ENCODE measurements around the gene SAMHD1. TPM values are rescaled to one million over a fixed set of nuclear protein-coding genes. Genes with fewer than 3 reads are reported as not detected.
A peak's percentile ranks its signal among the peaks of the same experiment; 100 is the strongest.

SAMHD1 gene
- total RNA-seq, 5 donors from 2014 or later (not counting 1 experiment from before 2014, with no cell fraction given) = 218 to 437 (median 244) TPM

DNA sequence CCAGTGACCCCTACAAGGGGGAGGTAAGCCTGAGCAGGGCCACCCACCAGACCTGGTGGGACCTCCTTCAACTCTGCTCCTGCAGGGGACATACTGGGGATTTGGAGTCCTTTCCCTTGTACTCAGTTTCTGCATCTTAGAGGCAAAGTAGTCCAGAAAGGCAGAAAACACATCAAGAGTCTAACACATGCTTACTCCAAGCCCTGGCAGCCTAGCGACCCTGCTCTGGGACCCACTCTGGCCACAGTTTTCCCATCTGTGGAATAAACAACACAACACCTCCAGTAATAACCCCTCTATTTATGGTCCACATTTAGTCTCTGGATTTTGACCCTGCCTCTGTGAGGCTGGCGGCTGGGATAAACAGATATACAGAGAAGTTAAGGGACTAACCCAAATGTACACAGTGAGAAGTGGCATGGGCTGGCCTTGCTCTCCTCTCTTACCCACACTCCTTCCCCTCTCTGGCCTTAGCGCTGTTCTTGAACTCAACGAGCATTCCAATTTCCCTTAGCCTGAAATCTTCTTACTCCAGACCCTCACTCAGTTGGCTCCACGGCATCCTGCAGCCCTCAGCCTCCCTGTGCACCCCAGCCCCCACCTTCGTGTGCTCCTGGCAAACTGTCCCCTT, 91.7 kb downstream of the SAMHD1 start:
- H3K27ac Mint-ChIP-seq = no peak overlapping the region

DNA sequence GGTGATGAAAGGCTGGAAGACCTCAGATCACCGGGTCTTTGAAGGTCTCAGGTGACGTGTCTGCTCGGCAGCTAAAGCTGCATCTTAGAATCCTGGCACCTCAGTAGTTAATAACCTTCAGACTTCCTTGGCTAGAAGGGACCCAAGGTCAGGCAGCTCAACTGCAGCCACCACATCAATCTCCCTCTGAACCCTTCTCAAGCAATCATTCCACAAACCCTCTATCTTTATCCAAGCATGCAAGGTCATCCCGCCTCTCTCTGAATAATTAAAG, 92.3 kb downstream of the SAMHD1 start:
- Histone ChIP-seq H3K27ac (ENCODE audit: low read length) (no peak overlapping the region), H3K4me1 (ENCODE audit: control insufficient read depth in 1 of 2, extremely low read depth in 1 of 2, insufficient read depth in 2 of 2, low read length in 2 of 2) (peaks cover 6 to 27% of the 10 kb centered on the region in 2 experiments), H3K9me3 (no peaks in the 10 kb centered on the region), H3K27me3 (replicated peaks in 1 of 2; ENCODE audit: control insufficient read depth in 2 of 2, extremely low read depth in 1 of 2, insufficient read depth in 2 of 2, low read length in 1 of 2) (peaks cover 0 to 26% of the 10 kb centered on the region in 2 experiments), H3K36me3 (ENCODE audit: control insufficient read depth in 2 of 2, extremely low read depth in 1 of 2, insufficient read depth in 1 of 2, low read length in 1 of 2) (peaks cover 0 to under 1% of the 10 kb centered on the region in 2 donors), H3K4me3 (ENCODE audit: control insufficient read depth in 1 of 2, extremely low read depth in 1 of 2, low read length in 1 of 2) (no peak overlapping the region)
- POLR2A ChIA-PET = no interaction called here
- Mint-ChIP-seq H3K4me1 (peaks cover 15 to 31% (median 17%) of the 10 kb centered on the region in 3 donors), H3K9me3 (no peaks in the 10 kb centered on the region), H3K27me3 (peaks cover 3 to 12% of the 10 kb centered on the region in 2 donors), H3K4me3 (no peak overlapping the region), H3K27ac (no peak overlapping the region), H3K36me3 (no peaks in the 10 kb centered on the region)
- WGBS (ENCODE audit: insufficient coverage) = 90% methylated on average over 3 of the region's 4 CpGs
- CTCF ChIA-PET = interaction anchor here in 1 of 2 donors (0.7 kb wide), 1 partner anchor 126 kb away, joined by 4 read pairs; no protein-coding TSS in a partner anchor
- no peak for ATAC-seq (replicated peaks in 1 of 4)
- no peak for DNase-seq

More for the DNA sequence above, 91.7 kb downstream of the SAMHD1 start:
- Mint-ChIP-seq H3K9me3 (no peaks in the 10 kb centered on the region), H3K4me3 (no peak overlapping the region), H3K4me1 (peaks cover 15 to 32% (median 17%) of the 10 kb centered on the region in 3 donors), H3K36me3 (no peaks in the 10 kb centered on the region), H3K27me3 (peaks cover 4 to 18% of the 10 kb centered on the region in 2 donors)
- 93% methylated on average over 4 of the region's 6 CpGs for WGBS (ENCODE audit: insufficient coverage)
- H3K27me3 ChIP-seq (replicated peaks in 1 of 2; ENCODE audit: control insufficient read depth in 2 of 2, extremely low read depth in 1 of 2, insufficient read depth in 2 of 2, low read length in 1 of 2) = peaks cover 0 to 32% of the 10 kb centered on the region in 2 experiments
- H3K27ac ChIP-seq (ENCODE audit: low read length) = no peak overlapping the region
- no peak overlapping the region for H3K4me3 ChIP-seq (ENCODE audit: control insufficient read depth in 1 of 2, extremely low read depth in 1 of 2, low read length in 1 of 2)
- H3K9me3 ChIP-seq = no peaks in the 10 kb centered on the region
- DNase-seq = no peak
- CTCF ChIA-PET = interaction anchor here in 1 of 2 donors (0.6 to 0.7 kb wide), 2 partner anchors 127 to 258 kb away, joined by 3 to 4 read pairs; no protein-coding TSS in a partner anchor
- H3K4me1 ChIP-seq (ENCODE audit: control insufficient read depth in 1 of 2, extremely low read depth in 1 of 2, insufficient read depth in 2 of 2, low read length in 2 of 2) = peaks cover 6 to 33% of the 10 kb centered on the region in 2 experiments
- POLR2A ChIA-PET = no interaction called here
- no peaks in the 10 kb centered on the region for H3K36me3 ChIP-seq (ENCODE audit: control insufficient read depth in 2 of 2, extremely low read depth in 1 of 2, insufficient read depth in 1 of 2, low read length in 1 of 2)
- ATAC-seq (replicated peaks in 1 of 4) = no peak

DNA sequence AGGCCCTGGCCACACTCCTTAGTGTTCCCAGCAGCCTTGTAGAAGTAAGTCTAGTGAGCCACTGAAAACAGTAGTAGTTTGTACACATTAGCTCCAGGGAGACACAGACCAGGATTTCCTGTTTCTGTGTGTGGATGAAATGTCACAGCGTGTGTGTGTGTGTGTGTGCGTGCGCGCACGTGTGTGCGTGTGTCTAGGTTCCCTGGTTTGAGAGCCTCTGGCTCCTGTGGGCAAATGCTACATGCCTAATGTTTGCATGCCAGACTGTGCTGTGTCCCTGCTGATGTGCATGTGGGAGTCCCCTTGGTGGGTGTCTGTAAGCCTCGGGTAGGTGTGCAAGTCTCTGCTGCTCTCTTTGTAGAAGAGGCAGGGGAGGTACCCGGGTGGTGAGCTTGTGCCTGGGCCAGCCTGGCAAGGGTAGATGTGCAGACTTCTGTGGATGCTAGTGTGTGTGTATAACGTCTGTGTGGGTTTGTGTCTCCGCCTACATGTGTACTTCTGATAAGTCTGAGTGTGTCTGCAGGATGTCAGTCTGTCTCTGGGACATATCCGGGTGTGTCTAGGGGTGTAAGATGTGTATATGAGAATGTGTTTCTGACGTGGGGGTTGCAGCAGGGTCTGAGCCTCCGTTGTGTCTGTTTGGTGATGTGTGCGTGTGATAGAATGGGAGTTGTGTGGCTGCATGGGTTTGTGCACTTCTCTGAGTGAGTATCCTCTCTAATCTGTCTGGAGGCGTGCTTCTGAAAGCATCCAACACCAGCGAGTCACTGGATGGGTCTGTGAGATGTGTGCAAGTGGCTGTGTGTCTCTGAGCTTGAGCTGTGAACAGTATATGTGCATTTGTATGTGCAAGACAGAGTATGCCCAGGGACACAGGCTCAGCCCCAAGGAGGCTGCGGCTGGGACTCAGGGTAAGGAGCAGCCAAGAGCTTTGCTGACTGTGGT, 94.5 kb downstream of the SAMHD1 start:
- H3K4me3 Mint-ChIP-seq = peak overlapping the region in 1 of 3 donors; percentile 22

DNA sequence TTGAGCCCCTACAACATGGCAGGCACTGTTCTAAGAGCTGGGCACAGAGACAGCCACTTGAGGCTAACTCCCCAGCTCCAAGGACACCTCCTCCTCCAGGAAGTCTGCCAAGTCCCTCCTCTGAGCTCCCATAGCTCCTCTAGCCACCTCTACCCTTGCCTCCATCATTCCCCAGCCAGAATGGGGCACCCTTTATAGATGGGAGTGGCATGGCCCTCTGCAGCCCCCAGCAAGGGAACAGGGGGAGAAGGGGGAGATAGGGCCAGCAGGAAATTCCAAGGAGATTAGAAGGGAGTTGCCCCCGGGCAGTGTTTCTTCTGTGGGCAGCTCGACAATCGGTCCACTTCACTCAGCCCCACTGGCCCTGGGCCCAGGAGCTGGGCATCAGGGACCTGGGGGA, 95.3 kb downstream of the SAMHD1 start:
- Mint-ChIP-seq H3K4me1 (peaks cover 15 to 22% (median 17%) of the 10 kb centered on the region in 3 donors), H3K27me3 (peaks cover 0 to 2% of the 10 kb centered on the region in 2 donors), H3K4me3 (peak overlapping the region in 1 of 3 donors; percentile 22), H3K36me3 (no peaks in the 10 kb centered on the region), H3K27ac (no peak overlapping the region), H3K9me3 (no peaks in the 10 kb centered on the region)
- Histone ChIP-seq H3K9me3 (no peaks in the 10 kb centered on the region), H3K36me3 (ENCODE audit: control insufficient read depth in 2 of 2, extremely low read depth in 1 of 2, insufficient read depth in 1 of 2, low read length in 1 of 2) (peaks cover 0 to 3% of the 10 kb centered on the region in 2 donors), H3K4me3 (ENCODE audit: control insufficient read depth in 1 of 2, extremely low read depth in 1 of 2, low read length in 1 of 2) (no peak overlapping the region), H3K27ac (ENCODE audit: low read length) (no peak overlapping the region), H3K27me3 (replicated peaks in 1 of 2; ENCODE audit: control insufficient read depth in 2 of 2, extremely low read depth in 1 of 2, insufficient read depth in 2 of 2, low read length in 1 of 2) (peaks cover 0 to 9% of the 10 kb centered on the region in 2 experiments), H3K4me1 (ENCODE audit: control insufficient read depth in 1 of 2, extremely low read depth in 1 of 2, insufficient read depth in 2 of 2, low read length in 2 of 2) (peaks cover 6 to 18% of the 10 kb centered on the region in 2 experiments)
- DNase-seq (no peak), ATAC-seq (replicated peaks in 1 of 4) (no peak)
- ChIA-PET CTCF (no interaction called here), POLR2A (interaction anchor here (0.5 to 0.7 kb wide), 3 partner anchors 14 to 988 kb away, joined by 3 read pairs; no protein-coding TSS in a partner anchor)
- 92% methylated on average over 2 of the region's 3 CpGs for WGBS (ENCODE audit: insufficient coverage)

More for the DNA sequence above, 94.5 kb downstream of the SAMHD1 start:
- H3K9me3 Mint-ChIP-seq = no peaks in the 10 kb centered on the region
- ChIA-PET POLR2A (interaction anchor here (0.5 to 0.7 kb wide), 3 partner anchors 15 to 22 kb away, joined by 3 to 4 read pairs (median 3); no protein-coding TSS in a partner anchor), CTCF (no interaction called here)
- Histone ChIP-seq H3K9me3 (no peaks in the 10 kb centered on the region), H3K27me3 (replicated peaks in 1 of 2; ENCODE audit: control insufficient read depth in 2 of 2, extremely low read depth in 1 of 2, insufficient read depth in 2 of 2, low read length in 1 of 2) (peaks cover 0 to 16% of the 10 kb centered on the region in 2 experiments), H3K36me3 (ENCODE audit: control insufficient read depth in 2 of 2, extremely low read depth in 1 of 2, insufficient read depth in 1 of 2, low read length in 1 of 2) (peaks cover 0 to 3% of the 10 kb centered on the region in 2 donors), H3K27ac (ENCODE audit: low read length) (no peak overlapping the region), H3K4me3 (ENCODE audit: control insufficient read depth in 1 of 2, extremely low read depth in 1 of 2, low read length in 1 of 2) (no peak overlapping the region), H3K4me1 (ENCODE audit: control insufficient read depth in 1 of 2, extremely low read depth in 1 of 2, insufficient read depth in 2 of 2, low read length in 2 of 2) (peaks cover 6 to 18% of the 10 kb centered on the region in 2 experiments)
- peak in 30 of 35 experiments; percentile 21 to 69 (median 42) for DNase-seq
- H3K27me3 Mint-ChIP-seq = peaks cover 0 to 9% of the 10 kb centered on the region in 2 donors
- no peaks in the 10 kb centered on the region for H3K36me3 Mint-ChIP-seq
- peak; percentile 71 to 82 (median 79) for ATAC-seq (replicated peaks in 1 of 4)
- 33% methylated on average over 14 of the region's 17 CpGs for WGBS (ENCODE audit: insufficient coverage)
- H3K4me1 Mint-ChIP-seq = peaks cover 15 to 27% (median 17%) of the 10 kb centered on the region in 3 donors
- H3K27ac Mint-ChIP-seq = peak overlapping the region; percentile 10 to 11

DNA sequence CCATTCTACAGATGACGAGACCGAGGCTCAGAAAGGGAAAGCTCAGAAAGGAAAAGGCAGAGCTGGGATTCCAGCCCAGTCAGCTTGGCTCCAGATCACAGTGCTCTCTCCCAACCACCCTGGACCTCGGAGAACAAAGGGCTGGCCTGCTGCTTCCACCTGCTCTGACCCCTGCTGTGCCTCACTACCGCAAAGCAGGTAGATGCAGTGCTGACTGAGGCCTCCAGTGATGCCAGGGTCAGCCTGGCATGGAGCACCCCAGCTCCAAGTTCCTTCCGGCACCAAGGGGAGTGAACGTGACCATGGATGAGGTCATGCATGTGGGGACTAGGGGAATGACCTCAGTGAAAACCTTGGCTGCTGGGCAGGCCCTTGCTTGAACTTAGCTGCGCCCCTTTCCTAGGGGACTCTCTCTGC, 96.3 kb downstream of the SAMHD1 start:
- H3K9me3 ChIP-seq = no peaks in the 10 kb centered on the region
- ChIA-PET CTCF (no interaction called here), POLR2A (no interaction called here)
- Mint-ChIP-seq H3K4me1 (peaks cover 15 to 21% (median 17%) of the 10 kb centered on the region in 3 donors), H3K27ac (no peak overlapping the region), H3K27me3 (no peaks in the 10 kb centered on the region), H3K36me3 (no peaks in the 10 kb centered on the region), H3K4me3 (no peak overlapping the region), H3K9me3 (peaks cover 0 to 3% (median 0%) of the 10 kb centered on the region in 3 donors)
- ATAC-seq (replicated peaks in 1 of 4) (no peak), DNase-seq (no peak)
- WGBS (ENCODE audit: insufficient coverage) = 100% methylated on average over 5 of the region's 7 CpGs
- H3K4me1 ChIP-seq (ENCODE audit: control insufficient read depth in 1 of 2, extremely low read depth in 1 of 2, insufficient read depth in 2 of 2, low read length in 2 of 2) = peaks cover 6 to 18% of the 10 kb centered on the region in 2 experiments
- H3K4me3 ChIP-seq (ENCODE audit: control insufficient read depth in 1 of 2, extremely low read depth in 1 of 2, low read length in 1 of 2) = no peak overlapping the region
- H3K27ac ChIP-seq (ENCODE audit: low read length) = no peak overlapping the region
- H3K36me3 ChIP-seq (ENCODE audit: control insufficient read depth in 2 of 2, extremely low read depth in 1 of 2, insufficient read depth in 1 of 2, low read length in 1 of 2) = peaks cover 0 to 3% of the 10 kb centered on the region in 2 donors
- peaks cover 0 to 5% of the 10 kb centered on the region in 2 experiments for H3K27me3 ChIP-seq (replicated peaks in 1 of 2; ENCODE audit: control insufficient read depth in 2 of 2, extremely low read depth in 1 of 2, insufficient read depth in 2 of 2, low read length in 1 of 2)
